ENCODE measurements around the gene TRAPPC14. TPM values are rescaled to one million over a fixed set of nuclear protein-coding genes. Genes with fewer than 3 reads are reported as not detected.

Gene TRAPPC14
- total RNA-seq, 1 donor from 2014 or later: 14.9 TPM

- H3K4me3 ChIP-seq (ENCODE audit: low read depth, low read length): peak within 1 kb of the TSS; percentile 94
- no peak for TF ChIP-seq CTCF (conservative IDR thresholded peaks at IDR 0.05; ENCODE audit: low read depth, low read length)
- peak; percentile 52 for DNase-seq (ENCODE audit: low read depth)
These were observed 31.3 kb downstream of the TRAPPC14 start, which contains the start of gene MBLAC1 for GRCh38 chr7:100126931-100127865. Gene MBLAC1, plus strand, starts transcription at chr7:100126967. Its CDS starts 429 bp downstream, at chr7:100127396.

- peak; percentile 19 for DNase-seq (ENCODE audit: low read depth)
- peak overlapping the region; percentile 94 for H3K4me3 ChIP-seq (ENCODE audit: low read depth, low read length)
- TF ChIP-seq CTCF (conservative IDR thresholded peaks at IDR 0.05; ENCODE audit: low read depth, low read length): peak; percentile 7
These were observed 32.1 kb downstream of the TRAPPC14 start for GRCh38 chr7:100126239-100126930.

GRCh38 chr7:100124301-100125230 is 34.0 kb downstream of the TRAPPC14 start:
- DNase-seq (ENCODE audit: low read depth): no peak
- H3K4me3 ChIP-seq (ENCODE audit: low read depth, low read length): no peak overlapping the region
- no peak for TF ChIP-seq CTCF (conservative IDR thresholded peaks at IDR 0.05; ENCODE audit: low read depth, low read length)

- no peak for DNase-seq (ENCODE audit: low read depth)
- TF ChIP-seq CTCF (conservative IDR thresholded peaks at IDR 0.05; ENCODE audit: low read depth, low read length): no peak
These were observed 36.0 kb downstream of the TRAPPC14 start for GRCh38 chr7:100122568-100122967.

GRCh38 chr7:100122067-100122466 is 36.5 kb downstream of the TRAPPC14 start:
- no peak for DNase-seq (ENCODE audit: low read depth)
- H3K4me3 ChIP-seq (ENCODE audit: low read depth, low read length): no peak overlapping the region
- no peak for TF ChIP-seq CTCF (conservative IDR thresholded peaks at IDR 0.05; ENCODE audit: low read depth, low read length)

More at GRCh38 chr7:100122568-100122967, 36.0 kb downstream of the TRAPPC14 start:
- H3K4me3 ChIP-seq (ENCODE audit: low read depth, low read length): no peak overlapping the region

GRCh38 chr7:100120733-100121036 is 37.8 kb downstream of the TRAPPC14 start:
- peak overlapping the region; percentile 100 for H3K4me3 ChIP-seq (ENCODE audit: low read depth, low read length)
- no peak for DNase-seq (ENCODE audit: low read depth)
- TF ChIP-seq CTCF (conservative IDR thresholded peaks at IDR 0.05; ENCODE audit: low read depth, low read length): no peak
